NCI-H510A (cell line): ENCODE results near the gene NOTCH1.
"Not testable (repeated sequence)": the region's sequence is repeated elsewhere in the genome, so short reads cannot be mapped to it uniquely, and the experiment has no call there.

Source experiments
- DNase-seq: peaks from one replicate; lab custom pipeline; 2025; lab: John Stamatoyannopoulos, UW

NOTCH1 gene

GRCh38 chr9:136578915-136579649 is 33.2 kb upstream of the NOTCH1 start:
- no peak for DNase-seq

- no peak for DNase-seq
These were observed 32.7 kb upstream of the NOTCH1 start for GRCh38 chr9:136578626-136578914.

GRCh38 chr9:136577941-136578625 is 32.2 kb upstream of the NOTCH1 start:
- no peak for DNase-seq

GRCh38 chr9:136576269-136576626 is 30.4 kb upstream of the NOTCH1 start:
- DNase-seq: no peak

- DNase-seq: no peak
These were observed 29.9 kb upstream of the NOTCH1 start for GRCh38 chr9:136575626-136576268.

GRCh38 chr9:136574606-136575005 is 28.8 kb upstream of the NOTCH1 start:
- DNase-seq: not testable (repeated sequence)

GRCh38 chr9:136572828-136573625 is 27.2 kb upstream of the NOTCH1 start:
- no peak for DNase-seq

- no peak for DNase-seq
These were observed 26.4 kb upstream of the NOTCH1 start for GRCh38 chr9:136572003-136572827.

- no peak for DNase-seq
These were observed 25.7 kb upstream of the NOTCH1 start for GRCh38 chr9:136571531-136571930.

GRCh38 chr9:136570916-136571315 is 25.1 kb upstream of the NOTCH1 start:
- DNase-seq: no peak

GRCh38 chr9:136570191-136570845 is 24.5 kb upstream of the NOTCH1 start:
- no peak for DNase-seq

GRCh38 chr9:136569526-136570148 is 23.8 kb upstream of the NOTCH1 start:
- DNase-seq: no peak

- no peak for DNase-seq
These were observed 22.6 kb upstream of the NOTCH1 start for GRCh38 chr9:136568288-136569081.

- no peak for DNase-seq
These were observed 21.9 kb upstream of the NOTCH1 start for GRCh38 chr9:136567651-136568287.

- no peak for DNase-seq
These were observed 21.1 kb upstream of the NOTCH1 start for GRCh38 chr9:136566901-136567300.

GRCh38 chr9:136566553-136566895 is 20.7 kb upstream of the NOTCH1 start:
- DNase-seq: no peak

- no peak for DNase-seq
These were observed 20.1 kb upstream of the NOTCH1 start for GRCh38 chr9:136565715-136566552.

GRCh38 chr9:136565086-136565714 is 19.4 kb upstream of the NOTCH1 start:
- no peak for DNase-seq
